Right lobe of liver (tissue), 4 donors: ENCODE data around the gene LUZP4.

Experiments used
- POLR2A ChIP-seq: fragments of 450-650 bp; IDR thresholded peaks from one replicate; pipeline ENCODE4 v1.6.1; 2017; ENCODE audit warnings: antibody characterized with exemption, mild to moderate bottlenecking
- TF ChIP-seq, protein P1 (sequence below), 4 donors: fragments of 200-600 bp in 3 of 4; fragments of 450-650 bp in 1 of 4; IDR thresholded peaks; one replicate each; pipeline versions ENCODE4 v1.5.1 to v1.8.0; 2016 to 2022; ENCODE audit warnings: antibody characterized with exemption in 4 of 4, mild to moderate bottlenecking in 2 of 4
- donor health status: DM: no; HTN: no; CAD: no.
- donor health status: DM: no; HTN: no; CAD: no.
- donor health status: DM: no; HTN: yes; CAD: no.

DNA sequence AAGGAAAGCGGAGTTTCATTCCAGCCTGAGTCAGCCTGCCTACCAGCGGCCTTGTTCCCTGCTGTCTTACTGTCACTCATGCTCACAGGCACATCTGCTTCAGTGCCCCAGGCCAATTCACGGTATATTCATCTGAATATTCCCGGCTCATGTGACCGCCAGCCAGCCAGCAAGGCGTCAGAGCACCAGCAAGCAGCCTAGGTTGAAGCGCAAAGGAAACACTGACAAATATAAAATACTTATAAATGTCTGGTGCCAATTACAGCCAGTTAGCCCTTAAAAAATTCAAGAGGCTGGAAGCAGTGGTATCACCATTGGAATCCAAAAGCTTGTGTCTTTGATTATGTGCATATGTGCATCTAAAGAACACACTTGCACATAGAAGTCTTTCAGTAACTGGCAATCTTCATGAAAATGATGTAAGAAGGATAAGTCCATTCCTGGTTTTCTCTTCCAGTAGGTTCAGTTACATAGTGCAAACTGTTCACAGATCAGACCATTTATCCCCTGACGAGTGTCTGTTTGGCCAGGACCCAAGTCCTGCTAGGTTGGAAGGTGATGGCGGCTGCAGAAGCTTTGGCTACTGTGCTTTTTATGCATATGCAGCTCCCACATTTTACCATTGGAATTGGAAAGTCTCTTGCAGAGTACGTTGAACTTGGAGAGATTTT lies 61.3 kb downstream of the LUZP4 start:
- TF ChIP-seq, protein P1, sequence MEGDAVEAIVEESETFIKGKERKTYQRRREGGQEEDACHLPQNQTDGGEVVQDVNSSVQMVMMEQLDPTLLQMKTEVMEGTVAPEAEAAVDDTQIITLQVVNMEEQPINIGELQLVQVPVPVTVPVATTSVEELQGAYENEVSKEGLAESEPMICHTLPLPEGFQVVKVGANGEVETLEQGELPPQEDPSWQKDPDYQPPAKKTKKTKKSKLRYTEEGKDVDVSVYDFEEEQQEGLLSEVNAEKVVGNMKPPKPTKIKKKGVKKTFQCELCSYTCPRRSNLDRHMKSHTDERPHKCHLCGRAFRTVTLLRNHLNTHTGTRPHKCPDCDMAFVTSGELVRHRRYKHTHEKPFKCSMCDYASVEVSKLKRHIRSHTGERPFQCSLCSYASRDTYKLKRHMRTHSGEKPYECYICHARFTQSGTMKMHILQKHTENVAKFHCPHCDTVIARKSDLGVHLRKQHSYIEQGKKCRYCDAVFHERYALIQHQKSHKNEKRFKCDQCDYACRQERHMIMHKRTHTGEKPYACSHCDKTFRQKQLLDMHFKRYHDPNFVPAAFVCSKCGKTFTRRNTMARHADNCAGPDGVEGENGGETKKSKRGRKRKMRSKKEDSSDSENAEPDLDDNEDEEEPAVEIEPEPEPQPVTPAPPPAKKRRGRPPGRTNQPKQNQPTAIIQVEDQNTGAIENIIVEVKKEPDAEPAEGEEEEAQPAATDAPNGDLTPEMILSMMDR (IDR thresholded peaks at IDR 0.05), result no peak
- no peak for TF ChIP-seq POLR2A
